CD4-positive, alpha-beta T cell (primary cell): ENCODE data around the gene GCDH. TPM values are rescaled to one million over a fixed set of nuclear protein-coding genes. Genes with fewer than 3 reads are reported as not detected.

Experiments
- ATAC-seq: fragments of 200-7000 bp; cut with Tn5 transposase; one replicate; pipeline ENCODE4 v1.10.0; 2022; ENCODE audit warnings: mild to moderate bottlenecking; ENCODE audit not compliant: poor library complexity
- CTCF ChIA-PET: fragments of 350-600 bp; sonication (Branson Sonifier 250); formaldehyde crosslinking; loops from one replicate; lab custom pipeline; 2021; ENCODE audit warnings: antibody characterized with exemption, inconsistent platforms; lab: Charles Lee
- POLR2A ChIA-PET: fragments of 350-600 bp; sonication (Branson Sonifier 250); formaldehyde crosslinking; loops from one replicate; lab custom pipeline; 2021; ENCODE audit warnings: antibody characterized with exemption, inconsistent platforms; lab: Charles Lee
- DNase-seq, 14 experiments: peaks; one replicate each; pipeline ENCODE4 v3.0.0-alpha.2; 2013 to 2020; ENCODE audit warnings: mixed read lengths in 2 of 14
- H3K27ac ChIP-seq, 2 donors: one replicate each; pipeline versions ENCODE4 v1.5.1 to v1.7.0; 2013; ENCODE audit warnings: low read length in 2 of 2, low read depth in 1 of 2, mild to moderate bottlenecking in 1 of 2
- H3K27me3 ChIP-seq, 2 experiments: 1 replicate in 1 of 2; 2 replicates in 1 of 2; pipeline versions ENCODE4 v1.6.1 to v1.7.0; 2013; ENCODE audit warnings: low read length in 2 of 2, control low read depth in 1 of 2, mild to moderate bottlenecking in 1 of 2, moderate library complexity in 1 of 2; ENCODE audit not compliant: insufficient read depth in 2 of 2, control insufficient read depth in 1 of 2
- H3K36me3 ChIP-seq: one replicate; pipeline ENCODE4 v1.6.1; 2013; ENCODE audit warnings: low read length, control low read depth; ENCODE audit not compliant: insufficient read depth
- H3K4me1 ChIP-seq: one replicate; pipeline ENCODE4 v1.6.1; 2013; ENCODE audit warnings: low read length, control low read depth; ENCODE audit not compliant: insufficient read depth
- H3K4me3 ChIP-seq: one replicate; pipeline ENCODE4 v1.5.1; 2013; ENCODE audit warnings: mild to moderate bottlenecking, low read length, moderate library complexity
- H3K9me3 ChIP-seq, 2 experiments: 1 replicate in 1 of 2; 2 replicates in 1 of 2; pipeline versions ENCODE4 v1.6.1 to v1.7.0; 2013; ENCODE audit warnings: low read length in 2 of 2, mild to moderate bottlenecking in 2 of 2, control low read depth in 1 of 2, moderate library complexity in 1 of 2; ENCODE audit not compliant: control insufficient read depth in 1 of 2, insufficient read depth in 1 of 2
- H3K27ac Mint-ChIP-seq: one replicate; pipeline ENCODE4 v1.8.0; 2020; ENCODE audit warnings: mixed read lengths
- H3K27me3 Mint-ChIP-seq: one replicate; pipeline ENCODE4 v1.8.0; 2021; ENCODE audit warnings: mixed read lengths
- H3K36me3 Mint-ChIP-seq: one replicate; pipeline ENCODE4 v1.8.0; 2021; ENCODE audit warnings: low read depth, mixed read lengths
- H3K4me1 Mint-ChIP-seq: one replicate; pipeline ENCODE4 v1.8.0; 2021; ENCODE audit warnings: low read depth, mixed read lengths
- H3K4me3 Mint-ChIP-seq: one replicate; pipeline ENCODE4 v1.8.0; 2020; ENCODE audit warnings: mild to moderate bottlenecking, mixed read lengths
- H3K9me3 Mint-ChIP-seq: one replicate; pipeline ENCODE4 v1.8.0; 2020; ENCODE audit warnings: mixed read lengths
- intact Hi-C, 2 experiments: fragments of 100-400 bp; cut with DNase I in 1 of 2; cut with micrococcal nuclease in 1 of 2; formaldehyde crosslinking; loops; one replicate each; pipeline versions ENCODE4 v1.15.1 to v1.9.0; 2023 to 2025; cut with DNase I, micrococcal nuclease
- total RNA-seq, 174 experiments: library from RNA in 2 of 174; stranded (reverse) in 2 of 174; gene quantifications; one replicate each; pipeline ENCODE4 v1.2.3 and lab custom pipeline; 2021 to 2026
- TF ChIP-seq, protein P1 (sequence below): fragments of 200-600 bp; IDR thresholded peaks from one replicate; pipeline ENCODE4 v1.8.0; 2022; ENCODE audit warnings: antibody characterized with exemption, mild to moderate bottlenecking

The GCDH gene
- total RNA-seq, 2 experiments from 2014 or later: 39.2 to 42.1 TPM

DNA sequence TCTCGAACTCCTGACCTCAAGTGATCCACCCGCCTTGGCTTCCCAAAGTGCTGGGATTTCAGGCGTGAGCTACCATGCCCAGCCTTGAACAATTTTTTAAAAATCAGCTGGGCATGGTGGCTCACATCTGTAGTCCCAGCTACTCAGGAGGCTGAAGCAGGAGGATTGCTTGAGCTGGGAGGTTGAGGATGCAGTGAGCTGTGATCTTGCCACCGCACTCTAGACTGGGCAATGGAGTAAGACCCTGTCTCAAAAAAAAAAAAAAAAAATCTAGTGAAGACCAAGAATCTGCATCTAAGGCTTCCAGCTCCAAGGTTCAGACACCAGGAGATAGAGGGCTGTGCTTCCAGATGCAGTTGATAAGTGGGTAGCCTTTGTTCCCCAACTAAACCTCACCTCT, 26.8 kb upstream of the GCDH start:
- DNase-seq: no peak
- intact Hi-C loops: no loop called here
- CTCF ChIA-PET: interaction anchor here (1.3 kb wide), 1 partner anchor 17 kb away, joined by 4 read pairs; no protein-coding TSS in a partner anchor
- TF ChIP-seq, protein P1, sequence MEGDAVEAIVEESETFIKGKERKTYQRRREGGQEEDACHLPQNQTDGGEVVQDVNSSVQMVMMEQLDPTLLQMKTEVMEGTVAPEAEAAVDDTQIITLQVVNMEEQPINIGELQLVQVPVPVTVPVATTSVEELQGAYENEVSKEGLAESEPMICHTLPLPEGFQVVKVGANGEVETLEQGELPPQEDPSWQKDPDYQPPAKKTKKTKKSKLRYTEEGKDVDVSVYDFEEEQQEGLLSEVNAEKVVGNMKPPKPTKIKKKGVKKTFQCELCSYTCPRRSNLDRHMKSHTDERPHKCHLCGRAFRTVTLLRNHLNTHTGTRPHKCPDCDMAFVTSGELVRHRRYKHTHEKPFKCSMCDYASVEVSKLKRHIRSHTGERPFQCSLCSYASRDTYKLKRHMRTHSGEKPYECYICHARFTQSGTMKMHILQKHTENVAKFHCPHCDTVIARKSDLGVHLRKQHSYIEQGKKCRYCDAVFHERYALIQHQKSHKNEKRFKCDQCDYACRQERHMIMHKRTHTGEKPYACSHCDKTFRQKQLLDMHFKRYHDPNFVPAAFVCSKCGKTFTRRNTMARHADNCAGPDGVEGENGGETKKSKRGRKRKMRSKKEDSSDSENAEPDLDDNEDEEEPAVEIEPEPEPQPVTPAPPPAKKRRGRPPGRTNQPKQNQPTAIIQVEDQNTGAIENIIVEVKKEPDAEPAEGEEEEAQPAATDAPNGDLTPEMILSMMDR: no peak
- Mint-ChIP-seq H3K27me3 (peaks cover 12% of the 10 kb centered on the region), H3K4me3 (no peak overlapping the region), H3K27ac (no peak overlapping the region), H3K9me3 (no peaks in the 10 kb centered on the region), H3K36me3 (no peaks in the 10 kb centered on the region), H3K4me1 (peaks cover 9% of the 10 kb centered on the region)
- no peak for ATAC-seq
- Histone ChIP-seq H3K4me1 (peaks cover 11% of the 10 kb centered on the region), H3K4me3 (no peak overlapping the region), H3K27me3 (no peaks in the 10 kb centered on the region), H3K27ac (no peak overlapping the region), H3K36me3 (no peaks in the 10 kb centered on the region), H3K9me3 (no peaks in the 10 kb centered on the region)
- POLR2A ChIA-PET: interaction anchor here (0.7 kb wide), 1 partner anchor 8 kb away, joined by 3 read pairs; no protein-coding TSS in a partner anchor

DNA sequence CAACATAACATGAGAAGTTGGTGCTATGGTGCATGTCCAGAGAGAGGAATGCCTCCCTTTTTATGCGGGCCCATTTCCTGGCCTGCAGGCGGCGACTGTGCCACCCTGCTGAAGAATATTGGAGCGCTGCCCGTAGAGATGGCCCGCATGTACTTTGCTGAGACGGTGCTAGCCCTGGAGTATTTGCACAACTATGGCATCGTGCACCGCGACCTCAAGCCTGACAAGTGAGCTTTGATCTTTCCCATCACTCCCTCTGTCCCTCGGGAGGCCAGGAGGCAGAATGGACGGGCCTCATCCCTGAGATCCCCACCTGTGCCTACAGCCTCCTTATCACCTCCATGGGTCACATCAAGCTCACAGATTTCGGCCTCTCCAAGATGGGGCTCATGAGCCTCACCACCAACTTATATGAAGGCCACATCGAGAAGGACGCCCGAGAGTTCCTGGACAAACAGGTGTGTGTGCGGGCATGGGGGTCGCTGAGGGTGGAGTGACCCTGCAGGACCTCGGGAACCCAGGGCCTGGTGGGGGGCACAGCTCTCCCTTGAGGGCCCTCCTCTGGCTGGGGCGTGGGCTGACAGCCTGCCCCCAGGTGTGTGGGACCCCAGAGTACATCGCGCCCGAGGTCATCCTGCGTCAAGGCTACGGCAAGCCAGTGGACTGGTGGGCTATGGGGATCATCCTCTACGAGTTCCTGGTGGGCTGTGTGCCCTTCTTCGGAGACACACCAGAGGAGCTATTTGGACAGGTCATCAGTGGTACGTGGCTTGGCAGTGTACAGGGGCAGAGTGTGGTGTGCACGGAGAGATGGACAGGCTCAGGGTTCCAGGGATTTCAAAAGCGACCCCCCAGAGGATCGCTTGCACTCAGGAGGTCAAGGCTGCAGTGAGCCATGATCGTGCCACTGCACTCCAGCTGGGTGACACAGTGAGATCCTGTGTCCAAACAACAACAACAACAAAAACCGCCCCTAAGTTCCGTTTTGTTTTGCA, 25.9 kb upstream of the GCDH start:
- H3K36me3 Mint-ChIP-seq: no peaks in the 10 kb centered on the region
- H3K36me3 ChIP-seq: no peaks in the 10 kb centered on the region
- ChIA-PET POLR2A (no interaction called here), CTCF (interaction anchor here (0.9 kb wide), 1 partner anchor 101 kb away, joined by 3 read pairs; no protein-coding TSS in a partner anchor)
- intact Hi-C loops: no loop called here
- no peaks in the 10 kb centered on the region for H3K27me3 ChIP-seq
- DNase-seq (peak in 1 of 14 experiments; percentile 17), ATAC-seq (no peak)
- no peaks in the 10 kb centered on the region for H3K9me3 Mint-ChIP-seq
- no peaks in the 10 kb centered on the region for H3K9me3 ChIP-seq
- H3K4me1 ChIP-seq: peaks cover 11% of the 10 kb centered on the region
- no peak overlapping the region for H3K4me3 ChIP-seq
- no peak overlapping the region for H3K27ac ChIP-seq
- H3K27ac Mint-ChIP-seq: no peak overlapping the region
- peaks cover 12% of the 10 kb centered on the region for H3K27me3 Mint-ChIP-seq
- peak overlapping the region; percentile 20 for H3K4me3 Mint-ChIP-seq
- TF ChIP-seq, protein P1: no peak
- peaks cover 9% of the 10 kb centered on the region for H3K4me1 Mint-ChIP-seq

- Mint-ChIP-seq H3K27ac (no peak overlapping the region), H3K9me3 (no peaks in the 10 kb centered on the region), H3K4me3 (peak overlapping the region; percentile 23), H3K4me1 (peaks cover 9% of the 10 kb centered on the region), H3K27me3 (peaks cover 12% of the 10 kb centered on the region), H3K36me3 (no peaks in the 10 kb centered on the region)
- H3K9me3 ChIP-seq: no peaks in the 10 kb centered on the region
- CTCF ChIA-PET: interaction anchor here (0.9 kb wide), 1 partner anchor 100 kb away, joined by 3 read pairs; no protein-coding TSS in a partner anchor
- POLR2A ChIA-PET: no interaction called here
- TF ChIP-seq, protein P1: no peak
- no peak for DNase-seq
- intact Hi-C loops: no loop called here
- no peaks in the 10 kb centered on the region for H3K36me3 ChIP-seq
- no peaks in the 10 kb centered on the region for H3K27me3 ChIP-seq
- H3K4me3 ChIP-seq: no peak overlapping the region
- peaks cover 11% of the 10 kb centered on the region for H3K4me1 ChIP-seq
- H3K27ac ChIP-seq: no peak overlapping the region
- no peak for ATAC-seq
Measured at GRCh38 chr19:12865746-12866415, 25.1 kb upstream of the GCDH start.
